TTC549 (cell line): ENCODE measurements around the gene SPART.

Source experiments
- FAIRE-seq: peaks from 2 replicates; lab custom pipeline; 2012; peaks lifted over from hg19 to GRCh38; lab: Jason Lieb, UNC

The SPART gene

GRCh38 chr13:36346222-36347083 lies at the start of gene SPART:
Gene SPART, minus strand, starts transcription at chr13:36346394. Its CDS starts 10,564 bp downstream, at chr13:36335830.
- FAIRE-seq = peak; percentile 49

- no peak for FAIRE-seq
Measured at GRCh38 chr13:36395280-36395679, 49.1 kb upstream of the SPART start.

GRCh38 chr13:36385489-36385888 lies 39.3 kb upstream of the SPART start:
- FAIRE-seq = no peak

GRCh38 chr13:36382030-36382429 lies 35.8 kb upstream of the SPART start:
- no peak for FAIRE-seq

GRCh38 chr13:36377826-36378468 lies 31.8 kb upstream of the SPART start:
- FAIRE-seq = no peak

- no peak for FAIRE-seq
Measured at GRCh38 chr13:36374063-36374462, 27.9 kb upstream of the SPART start.

GRCh38 chr13:36371185-36371584 lies 25.0 kb upstream of the SPART start:
- FAIRE-seq = no peak

- FAIRE-seq = no peak
Measured at GRCh38 chr13:36370108-36370429, 23.9 kb upstream of the SPART start.

- FAIRE-seq = no peak
Measured at GRCh38 chr13:36369268-36370107, 23.3 kb upstream of the SPART start.

GRCh38 chr13:36366031-36366430 lies 19.8 kb upstream of the SPART start:
- no peak for FAIRE-seq

- FAIRE-seq = no peak
Measured at GRCh38 chr13:36363366-36363863, 17.2 kb upstream of the SPART start.

- FAIRE-seq = no peak
Measured at GRCh38 chr13:36362914-36363313, 16.7 kb upstream of the SPART start.

- FAIRE-seq = no peak
Measured at GRCh38 chr13:36362251-36362650, 16.1 kb upstream of the SPART start.

- no peak for FAIRE-seq
Measured at GRCh38 chr13:36360903-36361302, 14.7 kb upstream of the SPART start.

GRCh38 chr13:36359301-36359950 lies 13.2 kb upstream of the SPART start:
- FAIRE-seq = no peak

- no peak for FAIRE-seq
Measured at GRCh38 chr13:36358175-36358718, 12.1 kb upstream of the SPART start.

GRCh38 chr13:36357692-36358091 lies 11.5 kb upstream of the SPART start:
- FAIRE-seq = no peak

- FAIRE-seq = no peak
Measured at GRCh38 chr13:36357231-36357630, 11.0 kb upstream of the SPART start.

- FAIRE-seq = no peak
Measured at GRCh38 chr13:36356058-36356457, 9.9 kb upstream of the SPART start.

GRCh38 chr13:36355632-36356031 lies 9.4 kb upstream of the SPART start:
- FAIRE-seq = no peak

GRCh38 chr13:36354842-36355623 lies 8.8 kb upstream of the SPART start:
- no peak for FAIRE-seq
